Vagina (tissue), 2 donors: ENCODE data around the gene EHMT1. TPM values are rescaled to one million over a fixed set of nuclear protein-coding genes. Genes with fewer than 3 reads are reported as not detected.

Source experiments
- DNase-seq, 2 donors: peaks; one replicate each; pipeline ENCODE4 v3.0.0-alpha.2; 2017; ENCODE audit errors: extremely low spot score in 2 of 2
- H3K27ac ChIP-seq: fragments of 200-600 bp; sonication (generic); one replicate; pipeline ENCODE4 v1.5.1; 2019
- H3K27me3 ChIP-seq: fragments of 200-600 bp; sonication (generic); one replicate; pipeline ENCODE4 v1.5.1; 2019
- H3K36me3 ChIP-seq, 2 donors: fragments of 200-600 bp; sonication (generic); one replicate each; pipeline ENCODE4 v1.5.1; 2017 to 2019
- H3K4me1 ChIP-seq: fragments of 200-600 bp; sonication (generic); one replicate; pipeline ENCODE4 v1.5.1; 2019
- H3K4me3 ChIP-seq, 2 donors: fragments of 200-600 bp; sonication (generic); 1 replicate in 1 of 2; 2 replicates in 1 of 2; pipeline ENCODE4 v1.5.1; 2016 to 2019
- H3K9me3 ChIP-seq: fragments of 200-600 bp; sonication (generic); one replicate; pipeline ENCODE4 v1.5.1; 2019
- CTCF ChIP-seq, 3 experiments: fragments of 450-650 bp in 2 of 3; fragments of 200-600 bp in 1 of 3; sonication (generic) in 1 of 3; IDR thresholded peaks; one replicate each; pipeline ENCODE4 v1.5.1; 2017 to 2019; ENCODE audit warnings: antibody characterized with exemption in 3 of 3, mild to moderate bottlenecking in 2 of 3, moderate library complexity in 2 of 3
- POLR2A ChIP-seq, 2 donors: fragments of 450-650 bp; IDR thresholded peaks; one replicate each; pipeline ENCODE4 v1.6.1; 2017; ENCODE audit warnings: antibody characterized with exemption in 2 of 2, mild to moderate bottlenecking in 2 of 2, moderate library complexity in 2 of 2
- POLR2AphosphoS5 ChIP-seq, 2 donors: sonication (generic); formaldehyde crosslinking; IDR thresholded peaks; one replicate each; pipeline ENCODE4 v1.9.0; 2017; ENCODE audit warnings: antibody characterized with exemption in 2 of 2, mild to moderate bottlenecking in 2 of 2, low read depth in 1 of 2; ENCODE audit not compliant: insufficient read depth in 1 of 2
- intact Hi-C: fragments of 100-400 bp; cut with DNase I; formaldehyde crosslinking; loops from one replicate; pipeline ENCODE4 v1.15.1; 2023
- total RNA-seq: library from RNA; depleted of rRNA; stranded (reverse); fragments of >200 nt; gene quantifications from one replicate; pipeline ENCODE4 v1.2.3, GENCODE V29; 2016

The EHMT1 gene
- total RNA-seq, 1 donor from 2014 or later = 65.8 TPM

- H3K4me3 ChIP-seq = no peak overlapping the region
- H3K4me1 ChIP-seq = peaks cover 33% of the 10 kb centered on the region
- H3K27me3 ChIP-seq = no peaks in the 10 kb centered on the region
- H3K36me3 ChIP-seq = no peaks in the 10 kb centered on the region
- DNase-seq = no peak
- intact Hi-C loops = no loop called here
- no peaks in the 10 kb centered on the region for H3K9me3 ChIP-seq
- TF ChIP-seq POLR2A (IDR thresholded peaks at IDR 0.05) (no peak), POLR2AphosphoS5 (IDR thresholded peaks at IDR 0.05; ENCODE audit: insufficient read depth in 1 of 2, low read depth in 1 of 2) (no peak), CTCF (IDR thresholded peaks at IDR 0.05) (no peak)
- H3K27ac ChIP-seq = no peak overlapping the region
These were observed 48.3 kb downstream of the EHMT1 start for GRCh38 chr9:137666955-137667670.

GRCh38 chr9:137668203-137668602, 49.4 kb downstream of the EHMT1 start:
- no peak for DNase-seq
- Histone ChIP-seq H3K9me3 (no peaks in the 10 kb centered on the region), H3K27me3 (no peaks in the 10 kb centered on the region), H3K4me1 (peaks cover 37% of the 10 kb centered on the region), H3K4me3 (no peak overlapping the region), H3K27ac (no peak overlapping the region), H3K36me3 (no peaks in the 10 kb centered on the region)
- intact Hi-C loops = no loop called here
- TF ChIP-seq POLR2A (IDR thresholded peaks at IDR 0.05) (no peak), POLR2AphosphoS5 (IDR thresholded peaks at IDR 0.05; ENCODE audit: insufficient read depth in 1 of 2, low read depth in 1 of 2) (no peak), CTCF (IDR thresholded peaks at IDR 0.05) (no peak)

- Histone ChIP-seq H3K36me3 (no peaks in the 10 kb centered on the region), H3K27me3 (no peaks in the 10 kb centered on the region), H3K27ac (no peak overlapping the region), H3K9me3 (no peaks in the 10 kb centered on the region), H3K4me1 (peaks cover 47% of the 10 kb centered on the region), H3K4me3 (no peak overlapping the region)
- DNase-seq = peak; percentile 93 to 99
- intact Hi-C loops = no loop called here
- TF ChIP-seq POLR2AphosphoS5 (IDR thresholded peaks at IDR 0.05; ENCODE audit: insufficient read depth in 1 of 2, low read depth in 1 of 2) (no peak), POLR2A (IDR thresholded peaks at IDR 0.05) (no peak), CTCF (IDR thresholded peaks at IDR 0.05) (no peak)
These were observed 50.5 kb downstream of the EHMT1 start for GRCh38 chr9:137669261-137669672.

GRCh38 chr9:137670391-137671195, 51.8 kb downstream of the EHMT1 start:
- no peak for DNase-seq
- Histone ChIP-seq H3K27ac (no peak overlapping the region), H3K4me3 (no peak overlapping the region), H3K36me3 (no peaks in the 10 kb centered on the region), H3K27me3 (no peaks in the 10 kb centered on the region), H3K9me3 (no peaks in the 10 kb centered on the region), H3K4me1 (peaks cover 49% of the 10 kb centered on the region)
- TF ChIP-seq CTCF (IDR thresholded peaks at IDR 0.05) (no peak), POLR2A (IDR thresholded peaks at IDR 0.05) (no peak), POLR2AphosphoS5 (IDR thresholded peaks at IDR 0.05; ENCODE audit: insufficient read depth in 1 of 2, low read depth in 1 of 2) (no peak)
- intact Hi-C loops = no loop called here

GRCh38 chr9:137671196-137671538, 52.4 kb downstream of the EHMT1 start:
- no peak for DNase-seq
- Histone ChIP-seq H3K27ac (no peak overlapping the region), H3K27me3 (no peaks in the 10 kb centered on the region), H3K9me3 (no peaks in the 10 kb centered on the region), H3K36me3 (no peaks in the 10 kb centered on the region), H3K4me1 (peaks cover 43% of the 10 kb centered on the region), H3K4me3 (no peak overlapping the region)
- intact Hi-C loops = no loop called here
- TF ChIP-seq POLR2A (IDR thresholded peaks at IDR 0.05) = no peak
- no peak for TF ChIP-seq POLR2AphosphoS5 (IDR thresholded peaks at IDR 0.05; ENCODE audit: insufficient read depth in 1 of 2, low read depth in 1 of 2)
- no peak for TF ChIP-seq CTCF (IDR thresholded peaks at IDR 0.05)
